NK-92 (cell line): Measurements from ENCODE around the gene PTK6.
"Not testable (repeated sequence)": the region's sequence is repeated elsewhere in the genome, so short reads cannot be mapped to it uniquely, and the experiment has no call there.

Experiments used
- DNase-seq: peaks from one replicate; lab custom pipeline; 2025; ENCODE audit not compliant: unreplicated experiment; lab: John Stamatoyannopoulos, UW

The PTK6 gene

GRCh38 chr20:63483834-63484233, 53.3 kb downstream of the PTK6 start:
- DNase-seq, result no peak

DNA sequence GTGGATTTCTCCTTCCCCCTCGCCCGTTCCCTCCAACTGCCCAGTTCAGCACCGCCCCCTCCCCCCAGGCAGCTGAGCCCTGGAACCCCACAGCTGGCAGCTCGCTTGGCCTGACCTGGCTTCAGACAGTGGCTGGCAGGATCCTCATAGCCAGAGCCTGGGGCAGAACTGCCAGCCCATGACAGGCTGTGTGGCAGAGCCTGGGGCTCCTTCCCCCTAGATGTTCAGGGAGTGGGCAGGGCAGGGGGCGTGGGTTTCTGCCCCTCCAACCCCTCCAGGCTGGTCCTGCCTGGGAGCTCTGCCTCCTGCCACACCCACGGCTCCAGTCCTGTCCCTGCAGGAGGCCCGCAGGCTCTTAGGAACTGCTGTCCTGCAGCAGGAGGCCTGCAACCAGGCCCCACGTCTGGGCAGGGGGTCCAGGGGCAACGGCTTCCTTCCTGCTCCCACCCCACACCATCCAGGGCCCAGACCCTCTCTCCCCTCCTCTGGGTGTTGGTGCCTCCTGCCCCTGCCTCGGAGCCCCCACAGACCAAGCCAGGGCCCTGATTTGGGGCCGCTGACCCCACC, 55.1 kb downstream of the PTK6 start:
- DNase-seq, result no peak

DNA sequence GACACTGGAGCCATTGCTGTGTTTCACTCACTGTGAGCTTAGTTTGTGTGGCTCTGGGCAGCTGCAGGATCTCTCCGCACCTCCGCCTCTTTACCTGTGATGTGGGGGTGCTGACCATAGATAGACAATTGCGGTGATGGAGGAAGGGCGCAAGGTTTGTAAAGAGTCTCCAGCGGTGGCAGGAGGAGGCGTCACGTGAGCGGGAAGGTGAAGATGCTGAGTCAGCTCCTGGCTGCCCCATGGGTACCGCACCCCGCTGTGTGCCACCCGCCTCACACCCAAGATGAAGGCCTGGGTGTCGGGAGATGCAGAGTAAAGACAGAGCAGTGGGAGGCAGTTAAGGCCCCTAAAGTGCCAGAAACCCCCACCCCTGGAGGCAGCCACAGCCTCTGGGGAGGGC, 55.7 kb downstream of the PTK6 start:
- DNase-seq, result no peak

- DNase-seq, result not testable (repeated sequence)
Observed at GRCh38 chr20:63479695-63480419, 57.3 kb downstream of the PTK6 start.

DNA sequence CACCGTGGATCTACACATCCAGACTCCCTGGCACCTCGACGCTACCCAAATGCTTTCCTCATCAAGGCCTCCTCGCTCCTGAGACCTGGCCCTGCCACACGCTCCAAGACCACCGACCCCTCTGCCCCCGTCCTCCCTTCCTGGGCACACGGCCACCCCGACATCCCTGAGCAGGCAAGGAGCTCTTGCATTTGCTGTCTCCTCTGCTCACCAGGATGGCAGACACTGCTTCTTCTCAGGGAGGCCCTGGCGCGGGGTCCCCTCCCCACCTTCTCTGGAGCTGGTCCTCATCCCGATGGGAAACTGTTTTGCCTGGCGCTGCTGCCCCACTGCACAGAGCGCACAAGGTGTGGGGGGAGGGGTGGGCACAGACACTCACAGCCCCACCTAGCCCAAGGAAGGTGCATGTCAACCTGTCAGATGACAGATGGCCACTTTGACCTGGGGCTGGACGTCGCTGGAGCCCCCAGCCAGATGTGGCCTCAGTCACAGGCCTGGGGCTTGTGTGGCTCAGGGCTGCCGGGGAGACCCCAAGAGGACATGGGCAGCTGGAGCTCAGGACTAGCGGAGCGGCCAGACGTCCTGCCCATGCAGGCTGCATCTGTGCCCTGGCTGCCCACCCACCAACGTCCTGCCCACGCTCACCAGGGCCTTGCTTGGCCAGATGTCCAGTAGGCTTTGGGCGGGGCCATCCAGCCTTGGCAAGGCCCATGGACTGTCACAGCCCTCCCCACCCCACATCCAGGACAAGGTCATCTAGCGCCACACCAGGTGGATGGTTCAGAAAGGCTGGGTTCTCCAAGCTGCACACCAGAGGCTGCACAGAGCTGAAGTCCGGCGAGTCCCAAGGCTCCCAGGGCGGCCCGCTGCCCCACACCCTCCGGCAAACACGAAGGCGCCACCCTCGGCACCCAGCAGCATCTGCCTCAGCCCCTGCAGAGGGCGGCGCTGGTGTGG, 58.6 kb downstream of the PTK6 start:
- DNase-seq, result no peak
